Measurements from ENCODE around the gene KCTD13. TPM values are rescaled to one million over a fixed set of nuclear protein-coding genes. Genes with fewer than 3 reads are reported as not detected.

The KCTD13 gene
- total and polyA plus RNA-seq, 2 of the 8 experiments (the other 6 are each of a cell fraction or from before 2014, with no cell fraction given), result 9.2 to 10.8 TPM

DNA sequence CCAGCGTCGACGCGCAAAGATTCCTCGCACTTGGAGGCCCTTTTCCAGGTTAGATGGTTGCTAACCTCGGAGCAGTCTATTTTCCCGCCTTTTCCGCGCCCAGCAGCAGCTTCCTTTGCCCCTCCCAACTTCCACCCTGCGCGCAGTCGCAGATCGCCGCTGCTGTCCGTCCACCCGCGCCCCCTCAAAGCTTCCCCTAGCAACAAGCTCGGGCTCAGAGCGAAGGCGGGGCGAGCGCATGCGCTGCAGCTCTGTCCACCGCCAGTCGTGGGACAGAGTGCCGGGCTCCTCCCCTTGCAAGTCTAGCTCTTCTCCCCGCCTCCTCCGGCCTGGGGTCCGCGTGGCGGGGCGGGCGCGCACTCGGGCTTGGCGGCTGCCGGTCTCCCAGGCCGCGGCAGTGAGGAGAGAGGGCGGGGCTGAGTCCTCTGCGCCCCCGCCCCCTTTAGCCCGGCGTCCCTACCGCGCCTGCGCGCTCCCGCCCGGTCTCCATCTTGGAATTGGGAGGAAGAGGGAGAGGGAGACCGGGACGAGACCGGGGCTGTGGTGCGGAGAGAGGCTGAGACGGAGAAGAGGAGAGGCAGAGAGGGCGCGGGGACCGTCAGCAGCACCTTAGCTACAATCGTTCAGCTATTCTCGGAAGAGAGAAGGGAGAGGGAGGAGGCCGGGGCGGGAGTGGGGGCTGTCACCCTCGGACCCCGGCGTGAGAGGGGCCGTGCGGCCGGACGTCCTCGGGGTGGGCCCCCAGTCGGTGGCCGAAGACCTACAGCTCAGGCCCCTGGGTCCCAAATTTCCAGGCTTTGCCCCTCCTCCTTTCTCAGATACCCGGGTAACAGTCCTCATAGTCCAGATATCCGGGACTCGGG, 47.6 kb upstream of the KCTD13 start, which contains the start of gene TAOK2:
TAOK2 (plus strand) TSS at position 485 of the 863 bp plus-strand sequence. CDS start 3,905 bp downstream, outside the sequence.
- H2BK120ac ChIP-seq (replicated peaks; ENCODE audit: low read depth, low read length), result no peak within 1 kb of the TSS
- H2BK12ac ChIP-seq (ENCODE audit: low read depth, low read length), result no peak within 1 kb of the TSS
- peak; percentile 99 to 100 for DNase-seq (ENCODE audit: low read depth in 1 of 2, low spot score in 2 of 2)
- peaks cover 9 to 34% of the 10 kb centered on the region in 2 experiments for H3K79me2 ChIP-seq (ENCODE audit: control insufficient read depth in 1 of 2, insufficient read depth in 2 of 2, low read length in 2 of 2)
- H4K8ac ChIP-seq (ENCODE audit: extremely low read depth, insufficient read depth, low read length), result peak within 1 kb of the TSS; percentile 90
- no peak within 1 kb of the TSS for H2BK20ac ChIP-seq (ENCODE audit: low read length)
- ChIA-PET CTCF (ENCODE audit: partially characterized antibody) (interaction anchor here (0.6 to 3.7 kb wide), 10 partner anchors 12 to 144 kb away, joined by 3 to 12 read pairs (median 4); partner anchors contain the start of genes SEZ6L2, TLCD3B and TMEM219), POLR2A (ENCODE audit: partially characterized antibody) (interaction anchor here (0.6 to 3.4 kb wide), 17 partner anchors 9 to 1012 kb away, joined by 3 to 33 read pairs (median 4); partner anchors contain the start of genes ALDOA, HIRIP3, INO80E and QPRT)
- peak within 1 kb of the TSS; percentile 55; the same call in 1 of the 2 replicates for H3K27ac ChIP-seq (ENCODE audit: low read depth, low read length)
- H3K4ac ChIP-seq (replicated peaks; ENCODE audit: insufficient read length, low read depth, low read length), result no peak within 1 kb of the TSS
- no peak within 1 kb of the TSS for H2BK15ac ChIP-seq (ENCODE audit: low read length)
- H2AK5ac ChIP-seq (ENCODE audit: low read depth, low read length), result no peak within 1 kb of the TSS
- peaks cover 2 to 10% (median 9%) of the 10 kb centered on the region in 4 experiments for H3K27me3 ChIP-seq (replicated peaks in 1 of 4; ENCODE audit: control insufficient read depth in 3 of 4, extremely low read depth in 1 of 4, insufficient read depth in 3 of 4, low read length in 3 of 4)
- no peak within 1 kb of the TSS for H2BK5ac ChIP-seq (ENCODE audit: low read depth, low read length)
- peak within 1 kb of the TSS; percentile 72 to 85 for H3K4me2 ChIP-seq (ENCODE audit: insufficient read depth in 1 of 2, low read depth in 2 of 2, low read length in 2 of 2)
- H4K5ac ChIP-seq (ENCODE audit: insufficient read length, low read depth, low read length), result peak within 1 kb of the TSS; percentile 74
- peak within 1 kb of the TSS; percentile 59 for H3K56ac ChIP-seq (replicated peaks; ENCODE audit: insufficient read length, low read depth, low read length)
- peak within 1 kb of the TSS; percentile 80 to 90 (median 85) for H3K4me3 ChIP-seq (ENCODE audit: extremely low read depth in 1 of 4, insufficient read depth in 2 of 4, low read depth in 3 of 4, low read length in 4 of 4)
- H3K9me3 ChIP-seq (ENCODE audit: insufficient read depth in 2 of 2, low read depth in 1 of 2, low read length in 1 of 2), result peaks cover 11% of the 10 kb centered on the region in 2 experiments
- no peak within 1 kb of the TSS for H3K23ac ChIP-seq (ENCODE audit: insufficient read length)
- peaks cover 2 to 18% of the 10 kb centered on the region in 2 experiments for H4K20me1 ChIP-seq (replicated peaks in 1 of 2; ENCODE audit: control insufficient read depth in 1 of 2, insufficient read depth in 2 of 2, low read length in 2 of 2)
- H3K36me3 ChIP-seq (ENCODE audit: control insufficient read depth in 2 of 4, insufficient read depth in 4 of 4, low read length in 3 of 4), result peaks cover 4 to 20% (median 13%) of the 10 kb centered on the region in 4 experiments
- H3K9ac ChIP-seq (replicated peaks in 1 of 4; ENCODE audit: extremely low read depth in 1 of 4, low read depth in 3 of 4, low read length in 3 of 4), result peak within 1 kb of the TSS; percentile 45 to 77 (median 69)
- peak within 1 kb of the TSS; percentile 97 for H3K18ac ChIP-seq (ENCODE audit: extremely low read depth, low read length)
- H3K4me1 ChIP-seq (replicated peaks in 1 of 4; ENCODE audit: control insufficient read depth in 3 of 4, insufficient read depth in 4 of 4, low read length in 3 of 4), result peaks cover 4 to 20% (median 7%) of the 10 kb centered on the region in 4 experiments
- no peak within 1 kb of the TSS for H4K91ac ChIP-seq (replicated peaks; ENCODE audit: insufficient read length, low read length)
- H2AFZ ChIP-seq (ENCODE audit: low read length), result 0 out of 2 replicates have a peak within 1 kb of the TSS, but pooled peaks have one; percentile 36
- H3K14ac ChIP-seq (ENCODE audit: insufficient read length), result no peak within 1 kb of the TSS
- 3% methylated on average over 42 of the region's 75 CpGs; no CpG with 5 or more reads in 1 of the 2 experiments for WGBS, 2 experiments (ENCODE audit: extremely low coverage in 1 of 2, insufficient coverage in 1 of 2, insufficient read length in 1 of 2, insufficient replicate concordance in 2 of 2, low coverage in 1 of 2, low lambda C conversion rate in 2 of 2, missing lambda C conversion rate in 1 of 2)
- H3K23me2 ChIP-seq (ENCODE audit: low read depth, low read length), result peaks cover 7% of the 10 kb centered on the region; the same call in 1 of the 2 replicates
- FAIRE-seq, result no peak
- peaks cover 22% of the 10 kb centered on the region for H3K79me1 ChIP-seq (ENCODE audit: low read depth, low read length)
- no peak for TF ChIP-seq KDM4A (IDR thresholded peaks at IDR 0.05; ENCODE audit: low read depth, low read length, severe bottlenecking)
- no peak for TF ChIP-seq MAFK (IDR thresholded peaks at IDR 0.05; ENCODE audit: low read depth, low read length)
- peak; percentile 97 for TF ChIP-seq NRF1 (IDR thresholded peaks at IDR 0.05; ENCODE audit: low read depth, low read length)
- TF ChIP-seq RFX5 (IDR thresholded peaks at IDR 0.05; ENCODE audit: borderline replicate concordance, low read depth, low read length), result peak; percentile 90
- TF ChIP-seq TAF1 (IDR thresholded peaks at IDR 0.05; ENCODE audit: low read depth, low read length), result peak; percentile 57; the same call in 1 of the 2 replicates
- TF ChIP-seq TEAD4 (IDR thresholded peaks at IDR 0.05; ENCODE audit: low read depth, low read length), result no peak
- TF ChIP-seq TCF12 (IDR thresholded peaks at IDR 0.05; ENCODE audit: low read depth, low read length), result no peak
- no peak for TF ChIP-seq SAP30 (IDR thresholded peaks at IDR 0.05; ENCODE audit: insufficient read depth, insufficient replicate concordance, low read length)
- TF ChIP-seq TBP (IDR thresholded peaks at IDR 0.05; ENCODE audit: low read depth, low read length), result peak; percentile 24; the same call in 1 of the 2 replicates
- peak; percentile 54; the same call in 1 of the 2 replicates for TF ChIP-seq PHF8 (conservative IDR thresholded peaks at IDR 0.05; ENCODE audit: low read depth, low read length)
- TF ChIP-seq CREB1 (IDR thresholded peaks at IDR 0.05), result peak; percentile 66; the same call in 1 of the 2 replicates

Data from H1 (cell line).